ENCODE data around the gene UBE2D1. TPM values are rescaled to one million over a fixed set of nuclear protein-coding genes. Genes with fewer than 3 reads are reported as not detected.

UBE2D1 gene
- total and polyA plus RNA-seq, 2 of the 13 experiments (the other 11 are each of a cell fraction or from before 2014, with no cell fraction given) = 6.2 to 13.8 TPM

DNA sequence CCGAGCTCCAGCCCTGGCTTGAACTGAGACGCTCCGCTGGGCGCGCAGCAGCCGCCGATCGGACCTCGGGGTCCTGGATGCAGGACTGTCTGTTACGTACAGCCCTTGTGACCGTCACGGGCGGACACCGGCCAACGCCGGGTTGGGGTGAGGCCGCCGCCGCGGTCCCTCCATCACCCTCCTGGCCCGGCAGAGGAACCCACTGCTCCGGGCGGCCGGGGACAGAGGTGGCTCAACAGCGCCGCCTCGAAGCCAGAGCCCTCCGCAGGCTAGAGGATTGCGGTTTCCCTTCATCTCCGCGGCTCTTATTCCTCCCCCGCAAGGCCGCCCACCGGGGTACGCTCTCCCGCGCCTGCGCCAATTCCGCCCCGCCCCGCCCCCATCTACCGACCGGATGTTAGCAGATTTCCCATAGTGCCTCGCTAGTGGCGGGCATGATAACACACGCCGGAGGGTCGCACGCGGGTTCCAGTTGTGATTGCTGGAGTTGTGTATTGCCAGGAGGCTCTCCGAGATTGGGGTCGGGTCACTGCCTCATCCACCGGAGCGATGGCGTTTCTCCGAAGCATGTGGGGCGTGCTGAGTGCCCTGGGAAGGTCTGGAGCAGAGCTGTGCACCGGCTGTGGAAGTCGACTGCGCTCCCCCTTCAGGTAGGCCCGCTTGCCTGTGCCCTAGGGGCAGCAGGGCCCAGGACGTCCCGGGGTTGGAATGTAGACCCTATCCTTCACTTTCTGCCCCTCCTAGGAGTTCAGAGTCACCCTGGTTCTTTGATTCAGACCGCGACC, 50.4 kb downstream of the UBE2D1 start, which contains the start of gene TFAM (continued):
- TF ChIP-seq ARID5B (CRISPR knock-in tag; IDR thresholded peaks at IDR 0.05) (peak; percentile 57; the same call in 1 of the 2 replicates), ERF (CRISPR knock-in tag; IDR thresholded peaks at IDR 0.05) (peak; percentile 76), MAFG (CRISPR knock-in tag; IDR thresholded peaks at IDR 0.05) (no peak), TCF7 (IDR thresholded peaks at IDR 0.05; ENCODE audit: low read depth) (peak; percentile 62; the same call in 1 of the 2 replicates), SIN3A (IDR thresholded peaks at IDR 0.05; ENCODE audit: borderline replicate concordance, low read depth, low read length) (peak; percentile 82; the same call in 1 of the 2 replicates), TBL1XR1 (IDR thresholded peaks at IDR 0.05; ENCODE audit: borderline replicate concordance, low read length, partially characterized antibody) (no peak), ZMYM4 (CRISPR knock-in tag; IDR thresholded peaks at IDR 0.05) (peak; percentile 93), ZSCAN22 (CRISPR knock-in tag; IDR thresholded peaks at IDR 0.05) (no peak; the same call in 1 of the 2 replicates), ZNF431 (CRISPR knock-in tag; IDR thresholded peaks at IDR 0.05; ENCODE audit: borderline replicate concordance, low read depth) (peak; percentile 88), ZNF687 (CRISPR knock-in tag; IDR thresholded peaks at IDR 0.05) (peak; percentile 97), PTBP1 (IDR thresholded peaks at IDR 0.05; ENCODE audit: low read depth, low read length, poor library complexity, severe bottlenecking) (no peak), RXRA (CRISPR knock-in tag; IDR thresholded peaks at IDR 0.05) (0 out of 2 replicates have a peak, but pooled peaks have one; percentile 44), ZNF678 (CRISPR knock-in tag; IDR thresholded peaks at IDR 0.05) (peak; percentile 10; the same call in 1 of the 2 replicates)
- TF ChIP-seq, protein P1, sequence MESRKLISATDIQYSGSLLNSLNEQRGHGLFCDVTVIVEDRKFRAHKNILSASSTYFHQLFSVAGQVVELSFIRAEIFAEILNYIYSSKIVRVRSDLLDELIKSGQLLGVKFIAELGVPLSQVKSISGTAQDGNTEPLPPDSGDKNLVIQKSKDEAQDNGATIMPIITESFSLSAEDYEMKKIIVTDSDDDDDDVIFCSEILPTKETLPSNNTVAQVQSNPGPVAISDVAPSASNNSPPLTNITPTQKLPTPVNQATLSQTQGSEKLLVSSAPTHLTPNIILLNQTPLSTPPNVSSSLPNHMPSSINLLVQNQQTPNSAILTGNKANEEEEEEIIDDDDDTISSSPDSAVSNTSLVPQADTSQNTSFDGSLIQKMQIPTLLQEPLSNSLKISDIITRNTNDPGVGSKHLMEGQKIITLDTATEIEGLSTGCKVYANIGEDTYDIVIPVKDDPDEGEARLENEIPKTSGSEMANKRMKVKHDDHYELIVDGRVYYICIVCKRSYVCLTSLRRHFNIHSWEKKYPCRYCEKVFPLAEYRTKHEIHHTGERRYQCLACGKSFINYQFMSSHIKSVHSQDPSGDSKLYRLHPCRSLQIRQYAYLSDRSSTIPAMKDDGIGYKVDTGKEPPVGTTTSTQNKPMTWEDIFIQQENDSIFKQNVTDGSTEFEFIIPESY (CRISPR knock-in tag; IDR thresholded peaks at IDR 0.05) = no peak
- TF ChIP-seq, protein P2, sequence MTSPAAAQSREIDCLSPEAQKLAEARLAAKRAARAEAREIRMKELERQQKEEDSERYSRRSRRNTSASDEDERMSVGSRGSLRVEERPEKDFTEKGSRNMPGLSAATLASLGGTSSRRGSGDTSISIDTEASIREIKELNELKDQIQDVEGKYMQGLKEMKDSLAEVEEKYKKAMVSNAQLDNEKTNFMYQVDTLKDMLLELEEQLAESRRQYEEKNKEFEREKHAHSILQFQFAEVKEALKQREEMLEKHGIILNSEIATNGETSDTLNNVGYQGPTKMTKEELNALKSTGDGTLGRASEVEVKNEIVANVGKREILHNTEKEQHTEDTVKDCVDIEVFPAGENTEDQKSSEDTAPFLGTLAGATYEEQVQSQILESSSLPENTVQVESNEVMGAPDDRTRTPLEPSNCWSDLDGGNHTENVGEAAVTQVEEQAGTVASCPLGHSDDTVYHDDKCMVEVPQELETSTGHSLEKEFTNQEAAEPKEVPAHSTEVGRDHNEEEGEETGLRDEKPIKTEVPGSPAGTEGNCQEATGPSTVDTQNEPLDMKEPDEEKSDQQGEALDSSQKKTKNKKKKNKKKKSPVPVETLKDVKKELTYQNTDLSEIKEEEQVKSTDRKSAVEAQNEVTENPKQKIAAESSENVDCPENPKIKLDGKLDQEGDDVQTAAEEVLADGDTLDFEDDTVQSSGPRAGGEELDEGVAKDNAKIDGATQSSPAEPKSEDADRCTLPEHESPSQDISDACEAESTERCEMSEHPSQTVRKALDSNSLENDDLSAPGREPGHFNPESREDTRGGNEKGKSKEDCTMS (CRISPR knock-in tag; conservative IDR thresholded peaks at IDR 0.05) = no peak

All from HepG2 (cell line).